ENCODE measurements around the gene TNFRSF19.
"Not testable (repeated sequence)": the region's sequence is repeated elsewhere in the genome, so short reads cannot be mapped to it uniquely, and the experiment has no call there.

The TNFRSF19 gene

DNA sequence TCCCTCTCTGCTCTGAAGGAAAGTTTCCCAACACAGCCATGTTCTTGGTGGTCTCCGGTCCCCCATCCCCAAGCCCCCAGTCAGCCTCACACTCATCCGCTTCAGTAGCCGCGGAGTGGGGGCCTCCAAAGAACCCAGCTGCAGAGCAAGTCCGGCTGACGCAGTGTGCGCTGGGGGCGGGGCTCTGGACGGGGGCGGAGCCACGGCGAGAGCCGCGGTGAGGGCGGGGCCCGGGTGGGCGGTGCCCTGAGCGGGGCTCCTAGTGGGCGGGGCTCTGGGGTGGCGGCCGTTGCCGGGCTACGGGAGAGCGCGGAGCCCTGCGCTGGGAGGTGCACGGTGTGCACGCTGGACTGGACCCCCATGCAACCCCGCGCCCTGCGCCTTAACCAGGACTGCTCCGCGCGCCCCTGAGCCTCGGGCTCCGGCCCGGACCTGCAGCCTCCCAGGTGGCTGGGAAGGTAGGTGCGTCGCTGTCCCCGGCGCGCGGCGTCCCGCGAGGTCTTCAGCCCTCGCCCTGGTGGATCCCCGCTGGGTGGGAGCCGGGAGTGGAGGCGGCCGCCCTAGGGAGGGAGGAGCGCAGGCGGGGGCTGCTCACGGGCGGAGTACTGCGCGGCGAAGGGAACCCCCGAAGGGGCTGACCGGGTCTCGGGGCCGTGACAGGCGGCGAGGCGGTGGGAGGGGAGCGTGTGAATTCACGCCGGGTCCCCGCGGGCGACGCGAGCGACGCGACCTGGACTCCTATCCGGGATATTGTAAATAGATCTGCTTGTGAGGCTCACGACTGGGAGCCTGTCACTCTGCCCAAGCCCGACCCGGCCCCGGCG lies 9.1 kb downstream of the TNFRSF19 start:
- FAIRE-seq (peak; percentile 99), DNase-seq (ENCODE audit: insufficient read length, low spot score) (peak; percentile 75)
- no peak for TF ChIP-seq POLR2A (IDR thresholded peaks at IDR 0.05; ENCODE audit: low read depth, low read length)
- peak; percentile 70; the same call in 1 of the 2 replicates for TF ChIP-seq POLR2AphosphoS5 (IDR thresholded peaks at IDR 0.05; ENCODE audit: low read depth, low read length)
- TF ChIP-seq SPI1 (IDR thresholded peaks at IDR 0.05; ENCODE audit: low read depth, low read length) = no peak
- peak; percentile 48; the same call in 1 of the 2 replicates for TF ChIP-seq TAF1 (IDR thresholded peaks at IDR 0.05; ENCODE audit: low read depth, low read length)

DNA sequence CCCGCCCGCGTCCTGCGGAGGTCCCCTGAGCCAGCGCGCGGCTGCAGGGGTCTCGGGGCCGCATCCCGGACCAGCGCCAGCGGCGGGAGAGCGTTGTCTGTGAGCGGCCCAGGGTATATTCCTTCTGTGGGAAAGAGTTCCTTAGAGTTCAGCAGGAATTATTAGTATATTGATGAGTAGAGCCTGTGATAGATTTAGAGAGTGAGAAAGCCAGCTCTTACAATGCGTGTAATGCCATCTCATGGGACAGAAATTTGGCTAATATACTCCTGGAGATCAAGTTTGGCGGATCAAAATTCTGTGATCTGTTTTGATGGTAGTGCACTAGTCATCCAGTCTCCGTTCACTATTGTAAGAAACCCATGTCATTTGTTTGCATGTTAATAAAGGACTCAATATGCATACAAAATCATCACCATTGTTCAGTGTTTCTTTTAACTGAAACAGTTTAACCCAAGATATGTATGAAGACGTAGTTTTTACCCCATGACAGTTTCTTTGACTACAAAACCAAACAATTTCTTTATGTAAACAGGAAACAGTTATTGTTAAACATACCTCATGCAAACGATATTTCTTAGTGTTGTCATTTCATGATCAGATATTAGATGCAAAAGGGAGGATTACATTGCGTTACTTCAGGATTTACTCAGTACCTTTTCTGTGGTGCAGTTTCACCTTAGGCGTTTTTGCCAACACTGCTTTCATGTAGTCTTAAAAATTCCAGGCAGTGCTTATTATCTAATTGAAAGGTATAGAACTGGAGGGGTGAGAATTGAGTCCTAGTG lies 9.9 kb downstream of the TNFRSF19 start:
- FAIRE-seq (peak; percentile 76), DNase-seq (ENCODE audit: insufficient read length, low spot score) (no peak)
- TF ChIP-seq POU2F2 (IDR thresholded peaks at IDR 0.05; ENCODE audit: low read depth, low read length) = no peak
- no peak for TF ChIP-seq POLR2AphosphoS5 (IDR thresholded peaks at IDR 0.05; ENCODE audit: low read depth, low read length)

GRCh38 chr13:23580684-23581060 lies 10.5 kb downstream of the TNFRSF19 start:
- TF ChIP-seq POLR2A (IDR thresholded peaks at IDR 0.05; ENCODE audit: low read depth, low read length) = no peak
- DNase-seq (ENCODE audit: insufficient read length, low spot score) = no peak
- FAIRE-seq = no peak

DNA sequence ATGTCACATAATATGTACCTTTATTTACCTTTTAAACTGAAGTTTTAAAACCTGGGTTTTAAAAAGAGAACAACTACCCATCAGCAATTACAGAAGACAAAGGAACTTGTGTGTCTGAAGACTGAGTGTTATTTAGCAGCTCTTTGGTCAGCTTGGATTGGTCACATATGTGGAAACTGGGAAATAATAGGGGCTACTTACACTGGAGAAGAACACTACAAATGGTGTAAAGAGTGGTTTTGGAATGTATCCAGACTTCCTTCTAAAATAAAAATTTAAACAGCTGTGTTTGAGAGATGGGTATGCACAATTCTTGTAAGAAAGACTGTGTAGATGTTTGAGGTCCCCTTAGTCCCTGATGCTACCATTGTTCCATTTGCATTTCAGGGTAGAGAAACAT lies 13.3 kb downstream of the TNFRSF19 start:
- FAIRE-seq = no peak
- DNase-seq (ENCODE audit: insufficient read length, low spot score) = no peak
- TF ChIP-seq PAX5 (IDR thresholded peaks at IDR 0.05; ENCODE audit: insufficient read depth, low read length, severe bottlenecking) (no peak), POLR2AphosphoS5 (IDR thresholded peaks at IDR 0.05; ENCODE audit: low read depth, low read length) (no peak)

DNA sequence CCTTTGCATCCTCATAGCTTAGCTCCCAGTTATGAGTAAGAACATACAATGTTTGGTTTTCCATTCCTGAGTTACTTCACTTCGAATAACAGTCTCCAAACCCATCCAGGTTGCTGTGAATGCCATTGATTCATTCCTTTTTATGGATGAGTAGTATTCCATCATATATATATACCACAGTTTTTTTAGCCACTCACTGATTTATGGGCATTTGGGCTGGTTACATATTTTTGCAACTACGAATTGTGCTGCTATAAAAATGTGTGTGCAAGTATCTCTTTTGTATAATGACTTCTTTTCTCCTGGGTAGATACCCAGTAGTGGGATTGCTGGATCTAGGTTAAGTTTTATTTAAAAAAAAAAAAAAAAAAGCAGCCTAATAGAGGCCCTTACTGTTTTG lies 14.1 kb downstream of the TNFRSF19 start:
- no peak for FAIRE-seq
- no peak for TF ChIP-seq SPI1 (IDR thresholded peaks at IDR 0.05; ENCODE audit: low read depth, low read length)
- no peak for TF ChIP-seq POLR2AphosphoS5 (IDR thresholded peaks at IDR 0.05; ENCODE audit: low read depth, low read length)
- TF ChIP-seq TAF1 (IDR thresholded peaks at IDR 0.05; ENCODE audit: low read depth, low read length) = no peak
- TF ChIP-seq POLR2A (IDR thresholded peaks at IDR 0.05; ENCODE audit: low read depth, low read length) = no peak
- TF ChIP-seq PAX5 (IDR thresholded peaks at IDR 0.05; ENCODE audit: insufficient read depth, low read length, severe bottlenecking) = no peak
- TF ChIP-seq POU2F2 (IDR thresholded peaks at IDR 0.05; ENCODE audit: low read depth, low read length) = no peak
- DNase-seq (ENCODE audit: insufficient read length, low spot score) = no peak

DNA sequence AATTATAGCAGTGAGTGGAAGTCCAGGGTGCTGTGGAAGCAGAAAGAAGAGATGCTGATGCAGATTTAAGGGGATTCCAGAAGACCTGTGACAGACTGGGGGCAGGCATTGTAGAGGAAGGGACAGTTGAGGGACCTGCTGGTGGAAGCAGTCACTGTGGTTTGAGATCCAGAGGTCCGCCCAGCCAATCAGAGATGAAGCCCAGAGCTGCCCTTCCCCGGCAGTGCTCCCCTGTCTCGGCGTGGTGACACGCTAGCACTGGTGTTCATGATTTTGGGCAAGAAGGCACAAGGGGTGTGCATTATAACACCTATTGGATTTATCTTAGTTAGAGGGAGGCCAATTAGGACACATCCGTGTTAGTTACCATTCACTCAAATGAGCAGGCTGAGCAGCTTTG lies 16.1 kb downstream of the TNFRSF19 start:
- DNase-seq (ENCODE audit: insufficient read length, low spot score) (no peak), FAIRE-seq (no peak)
- no peak for TF ChIP-seq TAF1 (IDR thresholded peaks at IDR 0.05; ENCODE audit: low read depth, low read length)
- no peak for TF ChIP-seq POU2F2 (IDR thresholded peaks at IDR 0.05; ENCODE audit: low read depth, low read length)
- no peak for TF ChIP-seq POLR2A (IDR thresholded peaks at IDR 0.05; ENCODE audit: low read depth, low read length)
- TF ChIP-seq SPI1 (IDR thresholded peaks at IDR 0.05; ENCODE audit: low read depth, low read length) = no peak
- TF ChIP-seq POLR2AphosphoS5 (IDR thresholded peaks at IDR 0.05; ENCODE audit: low read depth, low read length) = no peak
- no peak for TF ChIP-seq PAX5 (IDR thresholded peaks at IDR 0.05; ENCODE audit: insufficient read depth, low read length, severe bottlenecking)

DNA sequence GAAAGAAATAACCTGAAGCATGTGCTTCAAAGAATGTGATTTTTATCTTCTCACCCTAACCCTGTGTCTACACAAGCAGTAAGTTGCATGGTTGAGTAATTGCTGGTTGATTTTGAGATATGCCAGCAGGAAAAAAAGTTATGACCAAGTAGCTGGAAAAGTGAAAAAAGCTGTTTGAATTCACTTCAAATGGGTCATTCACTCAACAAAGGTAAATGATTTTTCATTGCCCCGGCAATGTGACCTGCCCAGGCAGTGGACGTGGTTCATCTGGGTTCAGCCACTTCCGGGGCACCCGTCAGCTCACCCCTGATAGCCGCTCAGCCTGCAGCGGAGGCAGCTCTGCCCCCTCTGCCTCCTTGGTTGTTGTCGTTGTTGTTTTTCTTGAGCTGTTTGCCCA lies 18.5 kb downstream of the TNFRSF19 start:
- FAIRE-seq = no peak
- no peak for TF ChIP-seq TAF1 (IDR thresholded peaks at IDR 0.05; ENCODE audit: low read depth, low read length)
- no peak for DNase-seq (ENCODE audit: insufficient read length, low spot score)

- TF ChIP-seq POLR2A (IDR thresholded peaks at IDR 0.05; ENCODE audit: low read depth, low read length) = no peak
- TF ChIP-seq TAF1 (IDR thresholded peaks at IDR 0.05; ENCODE audit: low read depth, low read length) = no peak
- TF ChIP-seq POLR2AphosphoS5 (IDR thresholded peaks at IDR 0.05; ENCODE audit: low read depth, low read length) = no peak
- TF ChIP-seq POU2F2 (IDR thresholded peaks at IDR 0.05; ENCODE audit: low read depth, low read length) = no peak
- TF ChIP-seq SPI1 (IDR thresholded peaks at IDR 0.05; ENCODE audit: low read depth, low read length) = no peak
- no peak for TF ChIP-seq PAX5 (IDR thresholded peaks at IDR 0.05; ENCODE audit: insufficient read depth, low read length, severe bottlenecking)
- FAIRE-seq (no peak), DNase-seq (ENCODE audit: insufficient read length, low spot score) (no peak)
Measured at GRCh38 chr13:23592596-23592995, 22.4 kb downstream of the TNFRSF19 start.

DNA sequence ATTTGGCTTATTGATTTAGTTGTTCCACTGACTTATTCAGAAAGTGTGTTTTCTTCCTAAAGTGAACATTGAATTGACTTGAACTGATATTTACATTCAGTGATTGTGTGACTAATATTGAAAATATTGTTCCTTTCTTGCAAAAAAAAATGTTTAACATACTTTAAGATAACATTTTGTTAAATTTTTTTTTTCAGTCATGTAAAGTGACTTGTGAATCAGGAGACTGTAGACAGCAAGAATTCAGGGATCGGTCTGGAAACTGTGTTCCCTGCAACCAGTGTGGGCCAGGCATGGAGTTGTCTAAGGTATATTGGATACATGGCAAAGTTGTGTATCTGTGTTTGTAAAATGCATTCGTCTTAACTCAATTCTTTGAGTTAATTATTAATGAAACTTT lies 22.9 kb downstream of the TNFRSF19 start:
- DNase-seq (ENCODE audit: insufficient read length, low spot score) = no peak
- no peak for FAIRE-seq
- TF ChIP-seq POLR2AphosphoS5 (IDR thresholded peaks at IDR 0.05; ENCODE audit: low read depth, low read length) (no peak), PAX5 (IDR thresholded peaks at IDR 0.05; ENCODE audit: insufficient read depth, low read length, severe bottlenecking) (no peak), SPI1 (IDR thresholded peaks at IDR 0.05; ENCODE audit: low read depth, low read length) (no peak), POU2F2 (IDR thresholded peaks at IDR 0.05; ENCODE audit: low read depth, low read length) (no peak), TAF1 (IDR thresholded peaks at IDR 0.05; ENCODE audit: low read depth, low read length) (no peak), POLR2A (IDR thresholded peaks at IDR 0.05; ENCODE audit: low read depth, low read length) (no peak)

GRCh38 chr13:23594290-23594689 lies 24.1 kb downstream of the TNFRSF19 start:
- not testable (repeated sequence) for DNase-seq (ENCODE audit: insufficient read length, low spot score); FAIRE-seq

- no peak for FAIRE-seq
- TF ChIP-seq TAF1 (IDR thresholded peaks at IDR 0.05; ENCODE audit: low read depth, low read length) (no peak), POU2F2 (IDR thresholded peaks at IDR 0.05; ENCODE audit: low read depth, low read length) (no peak), SPI1 (IDR thresholded peaks at IDR 0.05; ENCODE audit: low read depth, low read length) (no peak), PAX5 (IDR thresholded peaks at IDR 0.05; ENCODE audit: insufficient read depth, low read length, severe bottlenecking) (no peak), POLR2A (IDR thresholded peaks at IDR 0.05; ENCODE audit: low read depth, low read length) (no peak), POLR2AphosphoS5 (IDR thresholded peaks at IDR 0.05; ENCODE audit: low read depth, low read length) (no peak)
- no peak for DNase-seq (ENCODE audit: insufficient read length, low spot score)
Measured at GRCh38 chr13:23598369-23598768, 28.2 kb downstream of the TNFRSF19 start.
